HG03565 (cell line): ENCODE results near the gene ACSM3.
A peak's percentile ranks its signal among the peaks of the same experiment; 100 is the strongest.
"Not testable (repeated sequence)": the region's sequence is repeated elsewhere in the genome, so short reads cannot be mapped to it uniquely, and the experiment has no call there.

Source experiments
- ATAC-seq: cut with Tn5 transposase; IDR thresholded peaks from one replicate; pipeline ENCODE4 v1.9.1; 2021; ENCODE audit warnings: mild to moderate bottlenecking, moderate library complexity; ENCODE audit not compliant: unreplicated experiment

The ACSM3 gene, protein sequence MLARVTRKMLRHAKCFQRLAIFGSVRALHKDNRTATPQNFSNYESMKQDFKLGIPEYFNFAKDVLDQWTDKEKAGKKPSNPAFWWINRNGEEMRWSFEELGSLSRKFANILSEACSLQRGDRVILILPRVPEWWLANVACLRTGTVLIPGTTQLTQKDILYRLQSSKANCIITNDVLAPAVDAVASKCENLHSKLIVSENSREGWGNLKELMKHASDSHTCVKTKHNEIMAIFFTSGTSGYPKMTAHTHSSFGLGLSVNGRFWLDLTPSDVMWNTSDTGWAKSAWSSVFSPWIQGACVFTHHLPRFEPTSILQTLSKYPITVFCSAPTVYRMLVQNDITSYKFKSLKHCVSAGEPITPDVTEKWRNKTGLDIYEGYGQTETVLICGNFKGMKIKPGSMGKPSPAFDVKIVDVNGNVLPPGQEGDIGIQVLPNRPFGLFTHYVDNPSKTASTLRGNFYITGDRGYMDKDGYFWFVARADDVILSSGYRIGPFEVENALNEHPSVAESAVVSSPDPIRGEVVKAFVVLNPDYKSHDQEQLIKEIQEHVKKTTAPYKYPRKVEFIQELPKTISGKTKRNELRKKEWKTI

DNA sequence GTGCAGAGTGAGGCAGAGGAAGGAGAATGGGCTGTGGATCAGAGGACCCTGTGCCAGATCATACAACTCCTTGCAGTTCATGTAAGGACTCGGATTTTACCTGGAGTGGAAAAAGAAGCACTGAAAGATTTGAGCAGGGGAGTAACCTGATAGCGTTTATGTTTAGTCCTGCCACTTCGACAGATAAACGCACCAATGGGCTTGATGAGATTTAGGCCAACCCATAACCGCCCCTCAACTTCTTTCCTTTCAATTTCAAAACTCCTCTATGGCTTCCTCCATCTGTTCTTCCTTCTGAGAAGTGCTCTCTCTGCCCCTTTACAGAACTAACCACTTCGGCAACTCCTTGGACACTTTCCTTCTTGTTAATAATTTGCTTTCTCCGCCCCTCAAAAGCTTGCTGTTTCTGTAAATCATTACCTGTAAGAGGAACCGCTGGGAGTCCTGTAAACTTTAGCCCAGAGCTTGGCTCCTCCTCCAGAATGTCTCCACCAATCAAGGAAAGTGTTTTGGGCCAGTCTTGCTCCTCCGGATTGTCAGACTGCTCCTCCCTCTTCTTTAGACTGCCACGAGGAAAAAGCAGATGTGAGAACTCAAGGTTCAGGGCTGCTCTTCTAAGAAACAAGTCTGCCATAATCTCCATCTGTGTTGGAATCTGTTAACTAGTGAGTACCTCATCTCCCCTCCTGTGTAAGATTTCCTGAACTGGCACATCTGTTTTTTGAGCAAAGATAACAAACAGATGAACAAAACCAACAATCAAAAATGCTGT is at the start of gene ACSM3:
TSS of gene ACSM3 (plus strand) at position 554 of the 772 bp plus-strand sequence. CDS start 6,021 bp downstream, outside the sequence.
- ATAC-seq, result peak; percentile 96

DNA sequence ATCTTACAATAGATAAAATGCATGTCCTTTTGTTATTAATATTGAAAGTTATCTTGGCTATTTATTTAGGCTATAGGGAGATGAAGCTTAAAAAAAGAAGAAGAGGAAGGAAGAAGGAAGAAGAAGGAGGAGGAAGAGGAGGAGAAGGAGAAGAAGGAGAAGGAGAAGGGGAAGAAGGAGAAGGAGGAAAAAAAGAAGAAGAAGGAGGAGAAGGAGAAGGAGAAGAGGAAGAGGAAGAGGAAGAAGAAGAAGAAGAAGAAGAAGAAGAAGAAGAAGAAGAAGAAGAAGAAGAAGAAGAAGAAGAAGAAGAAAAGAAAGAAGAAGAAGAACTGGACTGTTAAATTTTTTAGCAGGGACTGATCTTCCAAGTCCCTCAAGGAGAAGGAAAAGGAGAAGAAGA is 46.1 kb upstream of the ACSM3 start:
- ATAC-seq, result not testable (repeated sequence)

DNA sequence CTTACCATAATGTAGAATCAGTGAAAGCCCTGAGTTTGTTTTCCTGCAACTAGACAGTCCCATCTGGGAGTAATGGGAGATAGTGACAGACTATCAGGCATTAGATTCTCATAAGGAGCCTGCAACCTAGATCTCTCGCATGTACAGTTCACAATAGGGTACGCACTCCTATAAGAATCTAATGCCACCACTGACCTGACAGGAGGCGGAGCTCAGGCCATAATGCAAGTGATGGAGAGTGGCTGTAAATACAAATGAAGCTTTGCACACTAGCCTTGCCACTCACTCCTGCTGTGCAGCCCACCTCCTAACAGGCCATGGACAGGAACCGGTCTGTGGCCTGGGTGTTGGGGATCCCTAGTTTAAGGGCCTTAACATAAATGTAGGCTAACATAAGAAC is 43.6 kb upstream of the ACSM3 start:
- no peak for ATAC-seq

DNA sequence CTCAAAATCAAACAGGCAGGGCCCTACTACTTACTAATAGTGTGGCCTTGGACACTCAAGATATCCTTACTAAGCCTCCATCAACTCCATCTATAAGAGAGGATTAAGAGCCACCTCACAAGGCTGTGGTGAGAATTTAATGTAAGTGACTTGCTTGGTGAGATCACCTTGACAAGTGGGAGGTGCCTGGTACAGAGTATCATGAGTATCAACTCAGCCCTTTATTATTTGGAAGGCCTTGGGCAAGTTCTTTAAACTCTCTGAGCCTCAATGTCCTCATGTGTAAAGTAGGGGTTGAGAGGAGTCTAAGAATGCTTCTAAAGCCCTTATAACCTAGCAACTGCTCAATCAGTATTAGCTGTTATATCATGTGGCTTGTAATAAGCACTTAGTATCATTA is 37.2 kb upstream of the ACSM3 start:
- ATAC-seq, result no peak

DNA sequence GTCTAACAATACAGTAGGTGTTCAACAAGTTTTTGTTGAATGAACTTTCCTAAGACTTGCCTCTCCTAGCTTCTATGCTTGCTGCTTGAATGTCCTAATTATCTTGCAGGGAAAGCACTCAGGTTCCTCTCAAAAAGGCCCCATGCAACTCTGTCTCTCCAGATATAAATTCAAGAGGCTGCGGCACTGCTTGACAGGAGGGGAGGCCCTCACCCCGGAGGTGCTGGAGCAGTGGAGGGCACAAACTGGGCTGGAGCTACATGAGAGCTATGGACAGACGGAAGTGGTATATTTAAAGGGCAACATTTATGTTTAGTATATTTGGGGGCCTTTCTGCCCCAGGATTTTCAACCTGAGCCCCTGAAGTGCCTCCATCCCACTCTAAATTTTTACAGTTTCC is 36.6 kb upstream of the ACSM3 start:
- ATAC-seq, result no peak

DNA sequence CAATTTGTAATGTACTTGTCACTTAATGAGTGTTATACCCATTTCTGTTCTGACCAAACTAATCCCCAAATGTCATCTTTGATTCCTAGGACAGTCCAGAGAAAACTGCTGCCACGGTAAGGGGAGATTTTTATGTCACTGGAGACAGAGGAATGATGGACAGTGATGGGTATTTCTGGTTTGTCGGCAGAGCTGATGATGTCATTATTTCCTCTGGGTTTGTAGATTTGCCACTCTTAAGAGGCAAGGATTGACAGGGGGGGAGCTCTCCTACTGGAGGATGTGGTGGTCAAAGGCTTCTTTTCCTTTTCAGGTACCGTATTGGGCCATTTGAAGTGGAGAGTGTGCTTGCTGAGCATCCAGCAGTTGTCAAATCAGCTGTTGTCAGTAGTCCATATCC is 34.7 kb upstream of the ACSM3 start:
- no peak for ATAC-seq

DNA sequence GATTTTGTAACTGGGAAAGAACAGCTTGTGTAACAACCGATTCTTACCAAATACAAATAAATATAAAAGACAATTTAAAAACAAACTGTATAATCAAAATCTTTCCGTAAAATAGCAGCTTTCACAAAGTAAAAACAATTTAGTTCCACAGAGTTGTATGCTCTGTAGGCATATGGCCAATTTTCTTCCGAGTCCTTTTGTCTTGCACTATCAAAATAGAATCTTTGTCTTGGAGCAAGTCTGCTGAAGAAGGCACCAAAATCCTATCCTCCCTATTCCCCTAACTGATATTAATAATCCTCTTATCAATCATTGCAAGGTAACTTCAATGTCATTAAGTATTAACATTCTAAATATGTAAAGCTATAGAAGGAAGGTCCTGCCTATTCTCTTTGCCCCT is 29.8 kb upstream of the ACSM3 start:
- no peak for ATAC-seq

DNA sequence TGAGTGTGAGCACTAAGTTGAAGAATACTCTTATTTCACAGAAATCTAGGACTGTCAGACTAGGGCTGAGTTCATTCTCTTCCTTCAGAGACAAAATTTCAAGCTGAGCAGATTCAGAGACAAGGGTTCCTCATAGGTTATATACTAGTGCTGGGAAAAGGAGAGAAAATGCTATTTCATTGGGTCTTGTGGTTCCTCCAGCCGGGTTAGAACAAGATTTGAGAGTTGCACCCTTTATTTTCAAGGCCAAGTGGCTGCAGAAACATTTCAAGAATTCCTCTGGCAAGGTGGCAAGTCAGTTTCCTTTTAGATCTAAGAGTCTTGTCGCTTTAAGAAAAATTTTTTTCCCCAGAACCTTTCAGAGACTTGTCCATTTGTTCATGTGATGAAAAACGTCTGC is 29.0 kb upstream of the ACSM3 start:
- no peak for ATAC-seq

DNA sequence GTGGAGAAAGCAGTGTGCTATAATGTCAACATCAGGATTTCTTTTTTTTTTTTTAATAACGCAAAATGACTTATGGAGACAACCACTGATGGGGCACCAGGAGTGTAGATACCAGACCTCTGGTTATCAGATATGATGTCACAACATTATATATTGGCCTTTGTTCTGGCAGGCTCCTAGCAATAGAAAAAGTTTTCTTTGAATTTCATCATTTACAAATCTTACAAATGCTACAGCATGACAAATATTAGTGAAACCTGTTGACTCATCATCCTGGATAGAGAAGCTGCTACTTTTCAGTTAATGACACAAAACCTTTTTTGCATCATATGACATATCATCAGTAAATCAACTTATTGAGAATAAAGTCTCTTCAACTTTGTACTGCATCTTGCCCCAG is 28.3 kb upstream of the ACSM3 start:
- ATAC-seq, result no peak

DNA sequence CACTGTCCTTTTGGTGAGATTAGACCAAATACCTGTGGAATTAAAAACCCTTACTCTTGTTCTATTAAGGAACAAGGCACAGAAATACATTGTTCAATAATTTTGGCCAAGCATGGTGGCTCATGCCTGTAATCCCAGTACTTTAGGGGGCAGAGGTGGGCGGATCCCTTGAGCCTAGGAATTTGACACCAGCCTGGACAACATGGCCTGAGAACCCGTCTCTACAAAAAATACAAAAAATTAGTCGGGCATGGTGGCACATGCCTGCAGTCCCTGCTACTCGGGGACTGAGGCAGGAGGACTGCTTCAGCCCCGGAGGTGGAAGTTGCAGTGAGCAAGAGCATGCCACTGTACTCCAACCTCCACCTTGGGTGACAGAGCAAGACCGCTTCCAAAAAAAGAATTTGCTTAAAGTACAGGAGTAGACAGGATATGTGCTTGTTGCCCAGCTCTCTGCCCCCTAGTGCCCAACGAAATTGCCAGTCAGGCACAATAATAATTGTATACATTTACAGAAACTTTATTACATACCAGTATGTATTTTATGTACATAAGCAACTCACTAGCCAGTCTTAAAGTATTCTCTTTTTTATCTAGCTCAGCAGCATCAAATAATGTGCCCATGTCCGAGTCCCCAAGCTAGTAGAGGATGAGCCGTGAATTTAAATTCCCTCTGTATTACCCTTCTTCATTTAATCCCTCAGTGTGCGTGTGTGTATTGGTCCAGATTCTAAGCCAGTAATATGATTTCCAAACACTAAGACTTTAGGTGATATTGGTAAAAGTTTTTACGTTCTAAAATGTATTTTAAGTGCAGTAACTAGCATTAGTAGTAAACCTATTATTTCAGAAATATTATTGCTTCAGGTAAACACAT is 23.6 kb upstream of the ACSM3 start:
- no peak for ATAC-seq

DNA sequence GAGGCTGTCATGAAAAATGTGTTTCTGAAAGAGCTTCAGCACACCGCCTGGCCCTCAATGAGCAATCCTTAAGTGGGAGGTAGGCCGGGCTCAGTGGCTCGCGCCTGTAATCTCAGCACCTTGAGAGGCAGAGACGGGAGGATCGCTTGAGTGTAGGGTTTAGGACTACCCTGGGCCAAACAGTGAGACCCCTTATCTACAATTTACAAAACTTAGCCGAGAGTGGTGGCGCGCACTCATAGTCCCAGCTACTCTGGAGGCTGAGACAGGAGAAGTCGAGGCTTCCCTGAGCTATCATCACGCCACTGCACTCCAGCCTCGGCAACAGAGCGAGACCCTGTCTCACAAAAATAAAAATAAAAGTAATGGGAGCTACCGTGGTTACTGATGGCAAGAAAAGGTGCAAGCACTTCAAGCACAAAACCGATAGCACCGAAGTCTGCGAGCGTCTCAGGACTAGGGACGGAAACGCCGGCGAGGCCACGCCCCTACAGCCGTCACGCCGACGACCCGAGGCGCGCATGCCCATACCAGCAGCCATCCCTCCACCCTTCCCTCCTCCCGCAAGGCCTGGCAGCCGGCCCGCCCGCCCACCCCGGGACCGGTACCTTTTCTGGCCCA is 22.8 kb upstream of the ACSM3 start:
- ATAC-seq, result peak; percentile 62

DNA sequence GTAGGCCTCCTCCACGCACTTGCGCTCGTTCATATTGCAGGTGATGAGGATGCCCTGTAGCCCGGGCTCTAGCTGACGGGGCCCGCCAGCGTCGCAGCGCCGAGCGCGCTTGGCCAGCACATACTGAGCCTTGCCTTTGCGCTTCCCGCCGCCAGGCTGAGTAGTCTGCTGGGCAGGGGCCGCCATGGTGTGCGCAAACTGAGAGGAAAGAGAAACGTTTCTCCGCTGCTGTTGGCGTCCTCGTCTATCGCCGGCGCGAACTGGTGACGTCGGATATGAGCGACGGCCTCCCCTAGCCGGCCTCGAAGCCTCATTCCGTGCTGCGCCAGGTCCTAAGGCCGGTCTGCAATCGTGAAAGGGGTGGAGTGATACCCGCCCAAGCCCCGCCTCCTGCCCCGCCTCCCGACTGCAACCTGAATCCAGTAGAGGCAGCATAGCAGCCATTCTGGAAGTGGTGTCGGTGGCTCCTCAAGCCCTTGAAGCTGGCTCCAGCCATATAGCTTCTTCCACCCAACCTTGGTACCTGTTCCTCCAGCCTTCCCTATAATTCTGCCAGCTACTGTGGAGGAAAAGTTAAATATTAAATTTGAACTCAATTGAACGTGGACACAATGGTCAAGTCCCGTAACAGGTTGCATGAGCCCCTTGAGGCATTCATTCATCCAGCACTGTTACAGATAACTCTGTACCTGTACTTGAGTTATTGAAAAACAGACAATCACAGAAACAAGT is 22.1 kb upstream of the ACSM3 start, which contains the start of gene THUMPD1:
TSS of gene THUMPD1 (minus strand) at position 265 of the 732 bp plus-strand sequence. CDS start at position 186, 79 bp downstream.
- ATAC-seq, result peak; percentile 78

DNA sequence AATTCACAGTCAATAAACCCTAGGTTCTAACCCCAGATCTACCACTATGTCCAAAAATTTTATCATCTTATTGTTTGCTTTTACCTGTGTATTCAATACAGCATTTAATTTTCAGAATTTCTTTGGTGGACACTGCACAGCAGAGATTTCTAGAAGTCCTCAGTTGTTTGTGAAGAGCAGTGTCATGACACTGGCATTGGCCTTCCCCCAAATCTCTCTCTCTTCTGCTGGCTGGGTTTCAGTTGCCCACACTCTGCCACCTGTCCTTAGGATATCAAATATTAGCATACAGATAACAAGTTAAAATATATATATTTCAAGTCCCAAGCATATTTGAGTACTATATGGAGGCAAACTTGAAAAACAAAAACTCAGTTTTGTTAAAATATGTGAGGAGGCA is 20.2 kb upstream of the ACSM3 start:
- no peak for ATAC-seq

DNA sequence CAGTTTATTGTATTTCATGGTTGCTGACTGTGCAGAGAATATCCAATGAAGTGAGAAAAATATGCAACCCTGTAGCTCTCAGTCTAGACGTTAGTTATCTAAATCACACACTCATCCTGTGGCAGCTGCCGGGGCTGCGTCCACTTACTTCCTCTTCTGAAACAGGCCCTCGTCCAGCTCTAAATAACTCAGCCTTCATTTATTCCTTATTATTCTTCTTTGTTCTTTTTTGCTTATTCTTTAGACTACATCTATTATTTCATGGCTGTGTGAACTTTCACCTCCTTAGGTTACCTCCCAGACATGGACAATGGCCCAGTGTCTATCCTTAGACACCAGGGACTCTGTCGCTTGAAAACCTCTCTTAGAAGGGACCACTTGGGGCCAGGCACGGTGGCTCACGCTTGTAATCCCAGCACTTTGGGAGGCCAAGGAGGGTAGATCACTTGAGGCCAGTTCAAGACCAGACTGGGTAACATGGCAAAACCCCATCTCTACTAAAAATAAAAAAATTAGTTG is 18.8 kb upstream of the ACSM3 start:
- ATAC-seq, result no peak

DNA sequence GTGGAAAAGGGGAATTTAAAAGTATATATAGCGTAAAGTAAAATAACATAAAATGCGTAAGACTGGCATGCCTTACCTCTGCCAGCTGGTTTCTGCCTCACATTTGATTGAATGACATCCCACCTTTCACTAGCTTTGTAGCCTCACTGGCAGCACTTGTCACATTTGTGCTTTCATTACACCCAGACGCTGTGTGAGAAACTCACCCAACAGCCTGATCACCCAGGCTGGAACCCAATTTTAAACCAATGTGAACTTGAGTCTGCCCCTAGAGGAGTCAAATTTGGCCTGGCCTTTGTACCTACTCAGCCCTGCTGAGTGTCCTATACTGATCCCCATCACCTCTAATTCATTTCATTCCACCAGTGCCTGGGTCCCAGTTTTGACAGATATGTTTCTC is 17.4 kb upstream of the ACSM3 start:
- no peak for ATAC-seq

DNA sequence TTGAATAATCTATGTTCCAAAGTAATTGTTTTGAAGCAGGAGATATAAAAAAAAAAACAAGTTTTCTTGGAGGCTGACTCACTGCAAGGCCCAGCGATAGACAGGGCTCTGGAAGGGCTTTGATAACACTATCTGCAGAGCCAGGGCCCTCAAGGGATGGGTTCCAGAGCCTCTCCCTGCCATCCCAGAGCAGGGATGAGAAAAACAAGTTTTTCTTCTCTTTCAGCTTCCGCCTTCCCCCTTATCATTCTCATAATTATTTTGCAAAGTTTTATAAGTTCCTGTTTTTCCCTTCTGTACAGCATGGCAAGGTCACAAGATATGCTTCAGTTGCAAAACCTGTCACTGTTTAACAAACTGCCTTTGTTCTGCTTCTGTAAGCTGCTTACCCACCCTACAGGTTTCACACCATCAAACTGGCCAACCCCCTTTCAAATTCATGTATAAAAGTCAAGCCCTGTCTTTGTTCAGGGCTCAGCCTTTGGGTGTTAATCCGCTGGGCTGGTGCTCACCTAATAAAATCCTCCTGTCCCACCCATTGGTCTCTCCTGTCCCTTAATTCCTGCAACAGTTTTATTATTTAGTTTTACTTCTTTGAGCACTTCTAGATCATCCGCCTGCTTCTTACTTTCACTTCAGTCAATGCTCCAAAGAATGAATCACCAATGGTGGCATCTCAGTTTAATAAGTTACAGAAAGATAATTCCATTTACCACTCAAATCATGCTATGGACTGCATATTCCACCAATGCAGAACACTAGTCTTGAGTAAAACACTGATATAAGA is 16.6 kb upstream of the ACSM3 start:
- no peak for ATAC-seq

DNA sequence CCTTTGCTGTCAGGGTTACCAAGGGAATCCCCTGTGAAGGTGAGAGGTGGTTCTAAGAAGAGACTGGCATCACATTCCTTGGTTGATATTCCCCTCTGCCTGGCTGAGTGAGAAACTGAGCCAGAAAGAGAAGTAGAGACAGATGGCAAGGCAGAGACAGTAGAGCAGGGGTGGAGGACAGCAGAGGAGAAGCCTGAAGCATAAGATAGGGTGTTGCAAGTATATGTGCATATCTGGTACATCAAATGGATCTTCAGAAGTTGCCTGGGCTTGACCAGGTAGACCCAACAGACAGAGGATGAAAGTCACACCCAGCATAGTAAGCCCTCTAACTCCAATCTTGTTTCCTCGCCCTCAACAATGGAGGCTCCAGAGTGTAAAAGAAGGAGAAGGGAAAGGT is 14.3 kb upstream of the ACSM3 start:
- ATAC-seq, result no peak

DNA sequence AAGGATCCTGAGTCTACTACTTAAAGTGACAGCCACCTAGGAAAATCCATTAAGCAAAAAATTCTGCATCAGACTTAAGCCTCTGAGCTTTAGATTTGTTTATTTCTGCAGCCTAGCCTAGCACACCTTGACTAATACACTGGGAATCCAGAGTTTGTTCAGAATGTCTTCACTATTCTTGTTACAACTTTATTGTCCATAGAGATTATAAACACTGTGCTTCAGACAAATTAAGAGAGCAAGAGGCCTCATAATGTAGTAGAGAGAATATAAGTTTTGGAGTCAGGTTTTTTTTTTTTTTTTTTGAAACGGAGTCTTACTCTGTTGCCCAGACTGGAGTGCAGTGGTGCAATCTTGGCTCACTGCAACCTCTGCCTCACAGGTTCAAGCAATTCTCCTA is 13.3 kb upstream of the ACSM3 start:
- no peak for ATAC-seq

DNA sequence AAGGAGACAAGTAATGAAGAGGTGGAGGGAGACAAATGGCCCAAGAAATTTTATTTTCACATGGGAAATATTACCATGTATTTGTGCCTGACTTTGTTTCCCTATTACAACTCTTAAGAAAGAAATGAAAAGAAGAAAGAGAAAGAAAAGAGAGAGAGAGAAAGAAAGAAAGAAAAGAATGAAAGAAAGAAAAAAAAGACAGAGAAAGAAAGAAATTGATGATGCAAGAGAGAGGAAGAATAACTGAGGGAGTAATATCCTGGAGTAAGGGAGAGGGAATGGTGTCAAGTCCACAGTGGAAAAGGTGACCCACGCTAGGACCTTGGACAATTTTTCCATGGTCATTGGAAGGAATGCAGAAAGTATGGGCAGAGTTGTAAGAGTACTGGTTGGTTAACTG is 10.1 kb upstream of the ACSM3 start:
- ATAC-seq, result no peak
